GM15510 (cell line): Measurements from ENCODE around the gene ENTPD2.

Experiments used
- POLR2A ChIP-seq: IDR thresholded peaks from 3 replicates; pipeline ENCODE4 v1.6.1; 2011; ENCODE audit warnings: borderline replicate concordance; ENCODE audit not compliant: insufficient read length; ENCODE audit errors: extremely low read depth

Gene ENTPD2

GRCh38 chr9:137020771-137021567, 32.9 kb downstream of the ENTPD2 start:
- TF ChIP-seq POLR2A = no peak

GRCh38 chr9:137019891-137020683, 33.8 kb downstream of the ENTPD2 start:
- no peak for TF ChIP-seq POLR2A

- TF ChIP-seq POLR2A = no peak
Measured at GRCh38 chr9:137018761-137019559, 34.9 kb downstream of the ENTPD2 start.

- no peak for TF ChIP-seq POLR2A
Measured at GRCh38 chr9:137017791-137018497, 35.9 kb downstream of the ENTPD2 start.

GRCh38 chr9:137017071-137017470, 36.8 kb downstream of the ENTPD2 start:
- no peak for TF ChIP-seq POLR2A

- no peak for TF ChIP-seq POLR2A
Measured at GRCh38 chr9:137016436-137016835, 37.4 kb downstream of the ENTPD2 start.

- TF ChIP-seq POLR2A = no peak
Measured at GRCh38 chr9:137015976-137016375, 37.9 kb downstream of the ENTPD2 start.

- no peak for TF ChIP-seq POLR2A
Measured at GRCh38 chr9:137015540-137015930, 38.3 kb downstream of the ENTPD2 start.

- no peak for TF ChIP-seq POLR2A
Measured at GRCh38 chr9:137014776-137015539, 38.9 kb downstream of the ENTPD2 start.

- no peak for TF ChIP-seq POLR2A
Measured at GRCh38 chr9:137014166-137014565, 39.7 kb downstream of the ENTPD2 start.

GRCh38 chr9:137013571-137013940, 40.3 kb downstream of the ENTPD2 start:
- no peak for TF ChIP-seq POLR2A

- no peak for TF ChIP-seq POLR2A
Measured at GRCh38 chr9:137012694-137013570, 40.9 kb downstream of the ENTPD2 start.
